Measurements from ENCODE around the gene JAG1.

JAG1 gene

DNA sequence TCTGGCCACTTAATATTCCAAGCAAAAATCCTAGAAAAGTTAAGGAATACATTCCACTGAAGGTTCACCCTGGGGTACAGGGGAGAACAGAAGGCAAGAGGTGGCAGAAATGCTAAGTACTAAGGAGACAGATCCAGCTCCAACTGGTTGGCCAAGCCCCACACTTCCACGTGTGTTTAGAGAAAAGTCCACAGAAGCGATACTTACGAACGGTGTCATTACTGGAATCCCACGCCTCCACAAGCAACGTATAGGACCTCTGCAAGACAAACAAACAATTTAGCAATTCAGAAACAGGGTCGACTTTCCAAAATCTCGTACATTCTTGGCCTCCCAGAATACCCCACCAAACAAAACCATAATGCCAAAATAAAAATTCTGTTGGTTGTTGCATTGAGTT lies 10.0 kb downstream of the JAG1 start:
- ChIA-PET POLR2A (no interaction called here), CTCF (interaction anchor here (6.7 kb wide), 1 partner anchor 8 kb away, joined by 40 read pairs; no protein-coding TSS in a partner anchor)
- DNase-seq (ENCODE audit: low read depth, low spot score), result no peak
- TF ChIP-seq, protein P1, sequence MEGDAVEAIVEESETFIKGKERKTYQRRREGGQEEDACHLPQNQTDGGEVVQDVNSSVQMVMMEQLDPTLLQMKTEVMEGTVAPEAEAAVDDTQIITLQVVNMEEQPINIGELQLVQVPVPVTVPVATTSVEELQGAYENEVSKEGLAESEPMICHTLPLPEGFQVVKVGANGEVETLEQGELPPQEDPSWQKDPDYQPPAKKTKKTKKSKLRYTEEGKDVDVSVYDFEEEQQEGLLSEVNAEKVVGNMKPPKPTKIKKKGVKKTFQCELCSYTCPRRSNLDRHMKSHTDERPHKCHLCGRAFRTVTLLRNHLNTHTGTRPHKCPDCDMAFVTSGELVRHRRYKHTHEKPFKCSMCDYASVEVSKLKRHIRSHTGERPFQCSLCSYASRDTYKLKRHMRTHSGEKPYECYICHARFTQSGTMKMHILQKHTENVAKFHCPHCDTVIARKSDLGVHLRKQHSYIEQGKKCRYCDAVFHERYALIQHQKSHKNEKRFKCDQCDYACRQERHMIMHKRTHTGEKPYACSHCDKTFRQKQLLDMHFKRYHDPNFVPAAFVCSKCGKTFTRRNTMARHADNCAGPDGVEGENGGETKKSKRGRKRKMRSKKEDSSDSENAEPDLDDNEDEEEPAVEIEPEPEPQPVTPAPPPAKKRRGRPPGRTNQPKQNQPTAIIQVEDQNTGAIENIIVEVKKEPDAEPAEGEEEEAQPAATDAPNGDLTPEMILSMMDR (IDR thresholded peaks at IDR 0.05; ENCODE audit: insufficient read depth, low read length, missing control alignments), result no peak
- H3K4me3 ChIP-seq (ENCODE audit: low read depth, low read length), result no peak overlapping the region

- H3K4me3 ChIP-seq (ENCODE audit: low read depth, low read length), result no peak overlapping the region
- DNase-seq (ENCODE audit: low read depth, low spot score), result no peak
- ChIA-PET CTCF (interaction anchor here (6.7 kb wide), 1 partner anchor 9 kb away, joined by 40 read pairs; no protein-coding TSS in a partner anchor), POLR2A (no interaction called here)
- TF ChIP-seq, protein P1 (IDR thresholded peaks at IDR 0.05; ENCODE audit: insufficient read depth, low read length, missing control alignments), result no peak
Observed at GRCh38 chr20:10662661-10663458, 10.9 kb downstream of the JAG1 start.

DNA sequence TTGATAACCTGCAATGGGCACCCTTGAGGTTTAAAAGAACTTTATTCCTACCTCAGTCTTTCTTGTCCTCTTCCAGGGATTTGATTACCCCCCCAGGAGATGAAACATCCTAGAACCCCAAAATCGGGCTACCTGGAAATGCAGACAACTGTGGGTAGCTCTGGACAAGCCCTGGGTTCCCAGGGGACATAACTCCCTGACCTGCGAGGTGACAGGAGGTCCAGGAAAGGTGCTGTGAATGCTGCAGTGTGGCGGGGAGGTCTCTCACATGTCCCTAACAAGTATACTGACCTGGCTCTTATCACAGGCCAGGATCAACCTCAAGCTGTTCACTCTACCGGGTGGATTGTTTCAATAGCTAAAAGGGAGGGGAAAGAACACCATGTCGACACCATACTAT lies 11.6 kb downstream of the JAG1 start:
- H3K4me3 ChIP-seq (ENCODE audit: low read depth, low read length), result no peak overlapping the region
- ChIA-PET CTCF (interaction anchor here (6.7 kb wide), 1 partner anchor 9 kb away, joined by 40 read pairs; no protein-coding TSS in a partner anchor), POLR2A (no interaction called here)
- TF ChIP-seq, protein P1 (IDR thresholded peaks at IDR 0.05; ENCODE audit: insufficient read depth, low read length, missing control alignments), result no peak
- no peak for DNase-seq (ENCODE audit: low read depth, low spot score)

GRCh38 chr20:10661261-10661660 lies 12.5 kb downstream of the JAG1 start:
- POLR2A ChIA-PET, result no interaction called here
- DNase-seq (ENCODE audit: low read depth, low spot score), result no peak
- CTCF ChIA-PET, result interaction anchor here (6.7 kb wide), 1 partner anchor 10 kb away, joined by 40 read pairs; no protein-coding TSS in a partner anchor
- no peak overlapping the region for H3K4me3 ChIP-seq (ENCODE audit: low read depth, low read length)
- TF ChIP-seq, protein P1 (IDR thresholded peaks at IDR 0.05; ENCODE audit: insufficient read depth, low read length, missing control alignments), result no peak

GRCh38 chr20:10660661-10661060 lies 13.1 kb downstream of the JAG1 start:
- DNase-seq (ENCODE audit: low read depth, low spot score), result no peak
- POLR2A ChIA-PET, result no interaction called here
- H3K4me3 ChIP-seq (ENCODE audit: low read depth, low read length), result no peak overlapping the region
- CTCF ChIA-PET, result interaction anchor here (6.7 kb wide), 1 partner anchor 11 kb away, joined by 40 read pairs; no protein-coding TSS in a partner anchor
- TF ChIP-seq, protein P1 (IDR thresholded peaks at IDR 0.05; ENCODE audit: insufficient read depth, low read length, missing control alignments), result no peak

Data from AG04449 (cell line).